ENCODE results near the gene CARD8.

- TF ChIP-seq MAX (IDR thresholded peaks at IDR 0.05; ENCODE audit: low read depth, low read length) (no peak), YY1 (IDR thresholded peaks at IDR 0.05; ENCODE audit: low read depth, low read length) (no peak), POLR2AphosphoS5 (IDR thresholded peaks at IDR 0.05; ENCODE audit: low read length) (no peak), ASH2L (IDR thresholded peaks at IDR 0.05; ENCODE audit: borderline replicate concordance, low read depth) (no peak), TAF1 (IDR thresholded peaks at IDR 0.05; ENCODE audit: borderline replicate concordance, low read depth, low read length) (no peak), CTCF (IDR thresholded peaks at IDR 0.05 in 2 of 3, conservative IDR thresholded peaks at IDR 0.05 in 1 of 3; ENCODE audit: control insufficient read depth in 2 of 3, extremely low read depth in 1 of 3, insufficient read depth in 1 of 3, low read depth in 3 of 3, low read length in 3 of 3) (no peak), CBFB (IDR thresholded peaks at IDR 0.05; ENCODE audit: low read depth) (no peak), POLR2AphosphoS2 (IDR thresholded peaks at IDR 0.05; ENCODE audit: low read depth, low read length) (no peak), ZNF274 (IDR thresholded peaks at IDR 0.05; ENCODE audit: insufficient read depth, insufficient read length) (no peak), MYC (IDR thresholded peaks at IDR 0.05; ENCODE audit: insufficient read depth, insufficient read length, insufficient replicate concordance, low read length, severe bottlenecking) (no peak), SIN3A (IDR thresholded peaks at IDR 0.05; ENCODE audit: low read depth, low read length) (no peak), HDAC2 (IDR thresholded peaks at IDR 0.05) (no peak)
Observed at GRCh38 chr19:48274938-48275337, 19.2 kb upstream of the CARD8 start.

Measured in GM12878 (cell line).